C4-2B (cell line): ENCODE results near the gene CALHM2.
A peak's percentile ranks its signal among the peaks of the same experiment; 100 is the strongest.

Experiments used
- H3K27ac ChIP-seq: fragments of 450-650 bp; 2 replicates; pipeline ENCODE4 v1.5.1; 2017
- ZFX ChIP-seq: fragments of 450-650 bp; IDR thresholded peaks from 2 replicates; pipeline ENCODE4 v1.6.1; 2017
- TF ChIP-seq, protein P1 (sequence below): fragments of 450-650 bp; conservative IDR thresholded peaks from 2 replicates; pipeline ENCODE4 v1.5.1; 2017; ENCODE audit warnings: mild to moderate bottlenecking

The CALHM2 gene

DNA sequence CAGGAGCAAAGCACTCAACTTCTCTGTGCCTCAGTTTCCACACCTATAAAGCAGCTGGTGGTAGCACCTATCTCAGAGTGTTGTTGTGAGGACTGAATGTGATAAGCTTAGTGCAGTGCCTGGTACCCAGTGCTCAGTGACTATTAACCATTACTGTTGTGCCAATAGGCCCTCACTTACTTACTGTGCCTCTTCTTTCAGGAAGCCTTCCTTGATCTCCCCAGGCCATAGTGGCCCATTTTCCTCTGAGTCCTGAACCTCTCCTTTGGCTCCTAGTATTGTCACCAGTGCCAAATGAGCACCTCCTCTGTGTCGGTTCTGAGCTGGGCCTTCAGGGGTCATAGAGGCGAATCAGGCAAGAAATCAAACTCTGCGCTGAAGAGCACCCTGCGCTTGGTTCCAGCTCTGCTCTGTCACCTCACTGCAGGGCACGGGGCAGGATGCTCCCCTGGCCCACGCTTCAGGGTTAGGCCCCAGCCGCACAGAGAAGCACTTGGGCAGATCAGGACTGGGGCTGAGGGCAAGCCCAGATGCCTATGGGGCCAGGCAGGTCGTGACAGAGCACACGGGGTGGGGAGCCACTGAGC lies 4.0 kb upstream of the CALHM2 start:
- TF ChIP-seq, protein P1, sequence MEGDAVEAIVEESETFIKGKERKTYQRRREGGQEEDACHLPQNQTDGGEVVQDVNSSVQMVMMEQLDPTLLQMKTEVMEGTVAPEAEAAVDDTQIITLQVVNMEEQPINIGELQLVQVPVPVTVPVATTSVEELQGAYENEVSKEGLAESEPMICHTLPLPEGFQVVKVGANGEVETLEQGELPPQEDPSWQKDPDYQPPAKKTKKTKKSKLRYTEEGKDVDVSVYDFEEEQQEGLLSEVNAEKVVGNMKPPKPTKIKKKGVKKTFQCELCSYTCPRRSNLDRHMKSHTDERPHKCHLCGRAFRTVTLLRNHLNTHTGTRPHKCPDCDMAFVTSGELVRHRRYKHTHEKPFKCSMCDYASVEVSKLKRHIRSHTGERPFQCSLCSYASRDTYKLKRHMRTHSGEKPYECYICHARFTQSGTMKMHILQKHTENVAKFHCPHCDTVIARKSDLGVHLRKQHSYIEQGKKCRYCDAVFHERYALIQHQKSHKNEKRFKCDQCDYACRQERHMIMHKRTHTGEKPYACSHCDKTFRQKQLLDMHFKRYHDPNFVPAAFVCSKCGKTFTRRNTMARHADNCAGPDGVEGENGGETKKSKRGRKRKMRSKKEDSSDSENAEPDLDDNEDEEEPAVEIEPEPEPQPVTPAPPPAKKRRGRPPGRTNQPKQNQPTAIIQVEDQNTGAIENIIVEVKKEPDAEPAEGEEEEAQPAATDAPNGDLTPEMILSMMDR = no peak
- no peak for TF ChIP-seq ZFX
- H3K27ac ChIP-seq = no peak overlapping the region

DNA sequence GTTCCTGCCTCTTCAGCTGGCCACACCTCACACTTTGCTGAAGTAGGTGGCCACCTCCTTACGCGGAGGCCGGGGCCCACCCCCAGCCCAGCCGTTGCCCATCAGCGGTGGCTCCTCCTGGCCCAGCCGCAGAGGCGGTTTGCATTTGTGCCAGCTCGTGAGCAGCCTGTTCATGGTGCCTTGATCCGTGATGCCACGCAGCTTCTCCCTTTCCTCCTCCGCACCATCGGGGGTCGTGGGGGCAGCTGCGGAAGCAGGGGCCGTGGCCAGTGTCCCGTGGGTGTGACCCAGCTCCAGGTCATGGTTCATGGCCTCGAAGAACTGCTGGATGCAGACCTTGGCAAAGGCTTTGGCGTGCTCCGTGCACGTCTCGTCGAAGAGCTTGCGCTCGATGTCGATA lies 3.1 kb upstream of the CALHM2 start:
- H3K27ac ChIP-seq = no peak overlapping the region
- no peak for TF ChIP-seq ZFX
- TF ChIP-seq, protein P1 = no peak

DNA sequence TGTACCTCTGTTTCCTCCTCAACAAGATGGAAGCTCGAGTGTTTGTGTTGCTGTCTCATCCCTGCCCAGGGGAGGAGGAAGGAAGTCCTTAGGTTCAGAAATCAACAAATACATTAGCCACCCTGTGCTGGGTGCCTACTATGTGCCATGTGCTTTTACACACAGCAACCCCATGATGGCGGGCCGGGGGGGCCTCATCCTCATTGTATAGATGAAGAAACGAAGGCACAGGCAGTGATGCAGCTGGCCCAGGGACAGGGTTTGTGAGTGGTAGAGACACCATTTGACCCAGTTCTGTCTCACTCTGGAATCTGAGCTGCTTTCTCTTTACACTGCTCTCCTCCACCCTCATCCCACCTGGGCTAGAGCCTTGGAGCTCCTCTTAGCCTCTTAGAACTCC lies 1.9 kb upstream of the CALHM2 start:
- no peak for TF ChIP-seq ZFX
- TF ChIP-seq, protein P1 = no peak
- H3K27ac ChIP-seq = no peak overlapping the region

DNA sequence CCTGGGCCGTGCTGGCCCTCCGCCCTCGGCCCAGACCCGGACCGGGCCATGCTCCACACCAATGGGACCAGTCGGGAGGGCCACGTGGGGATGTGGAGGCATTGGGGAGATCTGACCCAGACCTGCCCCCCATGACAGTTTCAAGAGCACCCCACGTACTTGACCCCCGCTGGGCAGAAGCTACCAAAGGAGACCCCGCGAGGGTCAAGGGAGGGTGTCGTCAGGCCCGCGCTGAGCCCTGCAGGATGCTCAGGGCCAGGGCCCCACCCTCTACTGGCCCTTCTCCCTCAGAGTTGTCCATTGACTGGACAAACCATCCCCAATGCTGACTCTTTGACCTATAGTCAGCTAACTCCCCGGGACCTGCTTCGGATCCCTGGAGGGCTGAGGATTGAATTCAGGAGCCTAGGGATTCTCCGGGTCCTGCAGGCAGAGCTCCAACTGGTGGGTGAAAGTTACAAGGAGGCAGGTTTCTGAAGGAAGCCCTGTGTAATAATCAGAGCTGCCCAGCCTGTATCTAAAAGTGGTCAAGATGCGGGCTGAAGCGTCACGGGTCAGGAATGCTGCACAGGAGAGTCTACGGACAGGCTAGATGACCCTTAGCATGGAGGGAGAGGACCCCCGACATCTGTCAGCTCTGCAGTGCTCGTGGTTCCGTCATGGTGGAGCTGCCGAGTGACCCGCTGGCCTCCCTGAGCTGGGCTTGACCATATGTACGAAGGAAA lies 498 bp upstream of the CALHM2 start:
- H3K27ac ChIP-seq = no peak overlapping the region

DNA sequence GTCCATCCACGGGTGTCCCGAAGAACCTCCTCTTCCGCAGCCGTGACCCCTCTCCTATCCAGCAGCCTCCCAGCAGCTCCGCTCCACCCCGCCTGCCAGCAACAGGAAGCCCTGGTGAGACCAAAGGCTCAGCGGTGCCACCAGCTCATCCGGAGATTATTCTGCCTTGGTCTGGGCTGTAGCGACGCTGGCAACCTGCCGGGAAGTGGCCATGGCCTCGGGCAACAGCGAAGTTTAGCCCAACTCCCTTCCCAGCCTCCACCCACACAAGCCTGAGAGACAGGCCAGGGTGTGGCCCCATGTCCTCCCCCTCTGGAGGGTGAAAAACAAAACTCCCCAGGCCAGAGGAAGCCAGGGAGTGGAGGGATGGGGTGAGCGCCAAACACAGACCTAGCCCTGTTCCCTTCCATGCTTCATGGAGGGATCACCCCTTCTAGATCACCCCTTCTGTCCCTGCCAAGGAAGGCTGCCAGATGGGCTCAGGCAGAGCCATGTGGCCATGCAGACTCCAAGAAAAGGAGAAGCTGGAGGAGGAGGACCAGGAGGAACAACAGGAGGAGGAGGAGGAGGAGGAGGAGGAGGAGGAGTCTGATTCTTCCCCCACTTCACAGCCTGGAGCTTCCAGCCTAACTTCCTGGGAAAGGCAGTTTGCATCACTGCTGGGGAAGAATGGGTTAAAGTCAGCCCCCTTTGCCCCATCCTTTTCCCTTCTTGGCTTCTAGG lies 918 bp downstream of the CALHM2 start:
- TF ChIP-seq, protein P1 = no peak
- TF ChIP-seq ZFX = no peak
- peak overlapping the region; percentile 17; the same call in 1 of the 2 replicates for H3K27ac ChIP-seq

More for the DNA sequence above, 498 bp upstream of the CALHM2 start:
- TF ChIP-seq ZFX = no peak
- TF ChIP-seq, protein P1 = no peak

DNA sequence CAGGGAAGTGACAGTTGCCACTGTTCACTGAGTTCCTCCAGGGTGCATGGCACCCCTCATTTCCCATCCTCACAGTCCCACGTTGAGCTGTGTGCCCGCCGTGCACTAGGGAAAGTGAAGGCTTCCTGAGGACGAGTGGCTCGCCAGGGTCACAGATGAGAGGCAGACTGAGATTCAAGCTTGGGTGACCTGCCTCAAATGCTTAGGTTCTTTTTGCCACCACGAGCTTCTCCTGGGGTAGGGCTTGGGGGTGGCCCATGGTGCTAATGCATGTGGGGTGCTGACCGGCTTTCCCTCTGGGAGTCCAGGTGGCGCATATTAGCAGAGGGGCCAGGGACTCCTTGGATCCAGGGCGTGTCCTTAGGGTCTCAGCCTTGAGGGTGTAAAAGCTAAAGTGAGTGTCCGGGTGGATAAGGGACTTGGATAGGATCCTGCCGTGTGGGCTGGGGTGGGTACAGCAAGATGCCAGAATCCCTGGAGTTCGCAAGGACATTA lies 1.9 kb downstream of the CALHM2 start:
- no peak for TF ChIP-seq ZFX
- no peak overlapping the region for H3K27ac ChIP-seq

DNA sequence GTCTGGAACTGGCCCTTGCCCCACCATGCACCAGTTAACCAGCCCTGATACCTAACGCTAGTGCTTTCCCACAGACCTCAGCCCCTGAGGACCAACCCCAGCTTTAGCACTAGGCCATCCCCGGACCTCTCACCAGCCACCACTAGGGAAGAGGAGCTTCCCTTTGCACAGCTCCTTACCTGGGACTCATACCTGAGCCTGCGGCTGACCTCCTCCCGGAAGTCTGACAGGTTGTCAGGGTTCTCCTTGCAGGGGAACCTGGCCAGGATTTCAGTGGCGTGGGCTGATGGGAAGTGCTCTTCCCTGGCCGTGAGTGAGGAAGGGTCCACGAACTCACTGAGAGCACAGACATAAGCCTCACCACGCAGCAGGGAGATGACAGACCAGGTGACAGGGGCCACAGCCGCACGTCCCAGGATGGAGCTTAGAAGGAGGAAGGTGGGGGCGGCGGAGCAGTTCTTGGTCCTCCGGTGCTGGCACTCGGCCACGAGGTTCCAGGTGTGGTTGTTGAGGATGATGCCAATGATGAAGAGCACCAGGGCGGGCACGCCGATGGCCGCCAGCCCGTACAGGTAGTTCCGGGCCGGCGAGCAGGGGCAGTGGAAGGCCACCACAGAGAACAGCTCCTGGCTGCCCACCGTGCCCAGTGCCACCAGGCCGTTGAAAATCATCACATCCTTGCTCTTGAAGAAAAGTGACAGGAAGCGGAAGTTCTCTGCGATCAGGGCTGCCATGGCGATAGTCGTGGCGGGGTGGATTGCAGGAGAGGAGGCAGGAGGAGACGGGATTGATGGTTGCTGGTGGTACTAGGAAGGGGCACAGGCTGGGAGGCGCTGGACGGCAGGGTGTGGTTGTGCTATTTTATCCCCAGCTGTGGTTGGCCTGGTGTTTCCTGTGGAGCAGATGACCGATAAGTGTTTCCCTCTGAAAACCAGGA lies 2.7 kb downstream of the CALHM2 start:
- TF ChIP-seq, protein P1 = no peak
- no peak for TF ChIP-seq ZFX
- H3K27ac ChIP-seq = no peak overlapping the region
